Spleen (tissue), 11 donors: ENCODE results near the gene RPL23. TPM values are rescaled to one million over a fixed set of nuclear protein-coding genes. Genes with fewer than 3 reads are reported as not detected.

Source experiments
- DNase-seq: peaks from one replicate; pipeline ENCODE4 v3.0.0-alpha.2; 2020
- H3K27ac ChIP-seq, 8 donors: fragments of 200-600 bp; sonication (generic) in 7 of 8; 1 replicate in 4 of 8; 2 replicates in 4 of 8; pipeline versions ENCODE4 v1.5.0 to v1.8.0; 2016 to 2021; ENCODE audit warnings: inconsistent platforms in 4 of 8, mild to moderate bottlenecking in 4 of 8, moderate library complexity in 1 of 8
- H3K27me3 ChIP-seq, 7 donors: fragments of 200-600 bp; sonication (generic) in 6 of 7; replicated peaks in 1 of 7; 1 replicate in 4 of 7; 2 replicates in 3 of 7; pipeline versions ENCODE4 v1.5.0 to v1.8.0; 2016 to 2021; ENCODE audit warnings: inconsistent platforms in 3 of 7, mild to moderate bottlenecking in 1 of 7
- H3K36me3 ChIP-seq, 6 donors: fragments of 200-600 bp; sonication (generic) in 5 of 6; 1 replicate in 4 of 6; 2 replicates in 2 of 6; pipeline versions ENCODE4 v1.5.0 to v1.8.0; 2016 to 2021; ENCODE audit warnings: inconsistent platforms in 2 of 6
- H3K4me1 ChIP-seq, 6 donors: fragments of 200-600 bp; sonication (generic) in 5 of 6; 1 replicate in 3 of 6; 2 replicates in 3 of 6; pipeline versions ENCODE4 v1.5.0 to v1.8.0; 2016 to 2021; ENCODE audit warnings: inconsistent platforms in 3 of 6
- H3K4me3 ChIP-seq, 8 donors: fragments of 200-600 bp; sonication (generic) in 7 of 8; 1 replicate in 4 of 8; 2 replicates in 4 of 8; pipeline versions ENCODE4 v1.5.0 to v1.8.0; 2016 to 2021; ENCODE audit warnings: inconsistent platforms in 4 of 8, mild to moderate bottlenecking in 4 of 8, moderate library complexity in 2 of 8
- H3K9me3 ChIP-seq, 8 donors: fragments of 200-600 bp; sonication (generic) in 7 of 8; 1 replicate in 4 of 8; 2 replicates in 4 of 8; pipeline versions ENCODE4 v1.5.0 to v1.8.0; 2016 to 2021; ENCODE audit warnings: inconsistent platforms in 4 of 8
- CTCF ChIP-seq, 11 experiments: fragments of 200-600 bp in 7 of 11; fragments of 450-650 bp in 4 of 11; sonication (generic) in 4 of 11; IDR thresholded peaks in 8 of 11; conservative IDR thresholded peaks in 3 of 11; 1 replicate in 7 of 11; 2 replicates in 4 of 11; pipeline versions ENCODE4 v1.4.0 to v1.8.0; 2016 to 2021; ENCODE audit warnings: antibody characterized with exemption in 11 of 11, inconsistent platforms in 4 of 11, mild to moderate bottlenecking in 1 of 11
- POLR2A ChIP-seq, 3 donors: fragments of 450-650 bp; IDR thresholded peaks; one replicate each; pipeline ENCODE4 v1.5.1; 2017; ENCODE audit warnings: antibody characterized with exemption in 3 of 3, mild to moderate bottlenecking in 1 of 3
- POLR2AphosphoS5 ChIP-seq, 3 donors: sonication (generic); formaldehyde crosslinking; IDR thresholded peaks; one replicate each; pipeline ENCODE4 v1.5.1; 2017; ENCODE audit warnings: antibody characterized with exemption in 3 of 3
- WGBS, 5 donors: extraction: QIAGEN DNeasy Blood & Tissue Kit in 3 of 5; methylation state at CpG; one replicate each; pipeline versions ENCODE4 v1.1.5 to v1.1.7; 2013 to 2018; 5-methylcytosine and 5-hydroxymethylcytosine counted together
- intact Hi-C: fragments of 100-400 bp; cut with DNase I; formaldehyde crosslinking; loops from one replicate; pipeline ENCODE4 v1.15.0; 2023; ENCODE audit warnings: low total_unique reads
- polyA plus RNA-seq, 3 donors: library from polyadenylated mRNA; stranded (reverse); fragments of 200-250 nt; gene quantifications; one replicate each; pipeline ENCODE4 v1.2.1, GENCODE V29; 2013
- total RNA-seq, 7 donors: library from RNA; depleted of rRNA in 3 of 7; stranded (reverse); fragments of >200 nt in 3 of 7; fragmentation: NEBNext Ultra II Directional in 4 of 7; extraction: Animal tissue kit (Norgen Biotek cat#: 25700) in 4 of 7; gene quantifications; one replicate each; pipeline versions ENCODE4 v1.1.0 to v1.2.1, GENCODE V29; 2016 to 2021
- donor health status: healthy with polysubstance abuse.
- donor health status: DM: no; HTN: no; CAD: no; lungs with moderate emphysema.
- donor health status: DM: no; HTN: no; CAD: no.
- donor health status: Bipolar disorder and iron deficiency.
- donor health status: healthy.
- donor health status: DM: no; HTN: no; CAD: no.
- donor health status: DM: yes; HTN: yes; CAD: no.

RPL23 gene
- total and polyA plus RNA-seq, 10 donors = 1,006 to 6,883 (median 1,760) TPM

- Histone ChIP-seq H3K27me3 (no peaks in the 10 kb centered on the region), H3K4me3 (peak overlapping the region; percentile 56 to 82 (median 63)), H3K9me3 (no peaks in the 10 kb centered on the region), H3K36me3 (peaks cover 0 to 51% (median 46%) of the 10 kb centered on the region in 6 donors), H3K4me1 (peaks cover 27 to 58% (median 41%) of the 10 kb centered on the region in 6 donors), H3K27ac (peak overlapping the region; percentile 92 to 98 (median 96))
- WGBS, 5 donors = 1 to 2% (median 1%) methylated on average over 19 of the region's 19 CpGs
- no peak for DNase-seq
- intact Hi-C loops = no loop called here
- no peak for TF ChIP-seq POLR2AphosphoS5 (IDR thresholded peaks at IDR 0.05)
- TF ChIP-seq CTCF (IDR thresholded peaks at IDR 0.05 in 8 of 11, conservative IDR thresholded peaks at IDR 0.05 in 3 of 11) = no peak
- TF ChIP-seq POLR2A (IDR thresholded peaks at IDR 0.05) = no peak
These were observed 690 bp downstream of the RPL23 start for GRCh38 chr17:38852771-38853291.

- TF ChIP-seq CTCF (IDR thresholded peaks at IDR 0.05 in 8 of 11, conservative IDR thresholded peaks at IDR 0.05 in 3 of 11) (no peak), POLR2A (IDR thresholded peaks at IDR 0.05) (no peak), POLR2AphosphoS5 (IDR thresholded peaks at IDR 0.05) (no peak)
- Histone ChIP-seq H3K27me3 (no peaks in the 10 kb centered on the region), H3K27ac (peak overlapping the region in 4 of 8 donors; percentile 92 to 98 (median 96)), H3K9me3 (no peaks in the 10 kb centered on the region), H3K36me3 (peaks cover 0 to 65% (median 59%) of the 10 kb centered on the region in 6 donors), H3K4me3 (peak overlapping the region in 7 of 8 donors; percentile 56 to 82 (median 66)), H3K4me1 (peaks cover 27 to 58% (median 41%) of the 10 kb centered on the region in 6 donors)
- intact Hi-C loops = no loop called here
- DNase-seq = no peak
- WGBS, 5 donors = 28 to 52% (median 35%) methylated on average over 2 of the region's 2 CpGs
These were observed 2.1 kb downstream of the RPL23 start for GRCh38 chr17:38851434-38851833.

DNA sequence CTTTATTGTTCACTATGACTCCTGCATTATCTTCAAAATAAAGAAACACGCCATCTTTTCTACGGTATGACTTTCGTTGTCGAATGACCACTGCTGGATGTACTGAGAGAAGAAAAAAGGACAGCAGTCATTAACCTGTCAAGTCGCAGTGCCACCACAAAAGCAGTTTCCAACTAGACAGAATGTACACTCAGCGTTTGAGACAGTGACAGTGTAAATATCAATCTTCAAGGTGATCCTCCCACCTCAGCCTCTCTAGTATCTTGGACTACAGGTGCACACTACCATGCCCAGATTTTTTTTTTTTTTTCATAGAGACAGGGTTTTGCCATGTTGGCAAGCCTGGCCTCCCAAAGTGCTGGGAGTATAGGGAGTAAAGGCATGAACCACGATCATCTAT is 3.1 kb downstream of the RPL23 start:
- intact Hi-C loops = no loop called here
- peaks cover 0 to 74% (median 60%) of the 10 kb centered on the region in 6 donors for H3K36me3 ChIP-seq
- H3K27me3 ChIP-seq = no peaks in the 10 kb centered on the region
- TF ChIP-seq POLR2A (IDR thresholded peaks at IDR 0.05) (no peak), POLR2AphosphoS5 (IDR thresholded peaks at IDR 0.05) (no peak), CTCF (IDR thresholded peaks at IDR 0.05 in 8 of 11, conservative IDR thresholded peaks at IDR 0.05 in 3 of 11) (no peak)
- no peak overlapping the region for H3K4me3 ChIP-seq
- DNase-seq = no peak
- 77 to 90% (median 84%) methylated on average over 7 of the region's 7 CpGs for WGBS, 5 donors
- no peaks in the 10 kb centered on the region for H3K9me3 ChIP-seq
- H3K4me1 ChIP-seq = peaks cover 27 to 58% (median 41%) of the 10 kb centered on the region in 6 donors
- no peak overlapping the region for H3K27ac ChIP-seq

GRCh38 chr17:38848939-38849605 is 4.4 kb downstream of the RPL23 start:
- H3K36me3 ChIP-seq = peaks cover 0 to 74% (median 60%) of the 10 kb centered on the region in 6 donors
- DNase-seq = no peak
- intact Hi-C loops = no loop called here
- no peaks in the 10 kb centered on the region for H3K27me3 ChIP-seq
- TF ChIP-seq POLR2AphosphoS5 (IDR thresholded peaks at IDR 0.05) (peak in 1 of 3 donors; percentile 42), CTCF (IDR thresholded peaks at IDR 0.05 in 8 of 11, conservative IDR thresholded peaks at IDR 0.05 in 3 of 11) (no peak), POLR2A (IDR thresholded peaks at IDR 0.05) (no peak)
- H3K4me1 ChIP-seq = peaks cover 24 to 50% (median 36%) of the 10 kb centered on the region in 6 donors
- H3K27ac ChIP-seq = no peak overlapping the region
- H3K9me3 ChIP-seq = no peaks in the 10 kb centered on the region
- no peak overlapping the region for H3K4me3 ChIP-seq
- WGBS, 5 donors = 82 to 89% (median 85%) methylated on average over 16 of the region's 16 CpGs
